ENCODE data around the gene UBXN7.
"Not testable (repeated sequence)": the region's sequence is repeated elsewhere in the genome, so short reads cannot be mapped to it uniquely, and the experiment has no call there.

DNA sequence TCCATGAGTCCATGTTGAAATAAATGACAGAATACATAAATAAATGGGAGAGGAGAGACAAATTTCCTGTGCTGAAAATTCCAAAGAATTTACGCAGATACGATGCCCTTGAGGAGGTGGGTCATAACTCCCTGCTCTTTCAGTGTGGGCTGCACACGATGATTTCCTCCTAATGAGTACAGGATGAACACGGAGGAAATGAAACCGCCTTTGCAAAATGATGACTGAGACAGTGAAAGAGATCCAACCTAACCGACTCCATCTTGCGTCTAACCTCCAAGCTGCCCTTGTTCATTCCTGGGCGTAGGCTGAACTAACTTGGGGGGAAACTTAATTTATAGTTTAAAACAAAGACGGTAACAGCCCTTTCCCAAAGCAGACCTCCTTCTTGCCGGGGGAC lies 129.7 kb downstream of the UBXN7 start:
- TF ChIP-seq MAFK (IDR thresholded peaks at IDR 0.05; ENCODE audit: low read depth, low read length); ZNF274 (IDR thresholded peaks at IDR 0.05; ENCODE audit: borderline replicate concordance, extremely low read depth, low read length); GABPA (IDR thresholded peaks at IDR 0.05; ENCODE audit: borderline replicate concordance, insufficient read depth, low read length); POLR2AphosphoS5 (IDR thresholded peaks at IDR 0.05; ENCODE audit: low read depth, low read length): not testable (repeated sequence)

All from H1 (cell line).